Endothelial cell of umbilical vein (primary cell): ENCODE results near the gene GRIA4. TPM values are rescaled to one million over a fixed set of nuclear protein-coding genes. Genes with fewer than 3 reads are reported as not detected.

Experiments used
- BruUV-seq: library from RNA; stranded (reverse); fragments of 400-500 nt; replicated peaks from 2 replicates; lab custom pipeline; 2021; lab: Mats Ljungman, UMichigan
- CTCF ChIA-PET: fragments of 300-600, 350-600 bp; sonication (Branson Sonifier 250); formaldehyde crosslinking; loops from one replicate; lab custom pipeline; 2021; ENCODE audit warnings: antibody characterized with exemption, inconsistent platforms; lab: Charles Lee
- POLR2A ChIA-PET: fragments of 300-600, 350-600 bp; sonication (Branson Sonifier 250); formaldehyde crosslinking; loops from one replicate; lab custom pipeline; 2021; ENCODE audit warnings: antibody characterized with exemption, inconsistent platforms; lab: Charles Lee
- DNase-seq: peaks from one replicate; pipeline ENCODE4 v3.0.0-alpha.2; 2011; ENCODE audit warnings: low read depth, low spot score
- FAIRE-seq: peaks from 2 replicates; lab custom pipeline; 2011; peaks lifted over from hg19 to GRCh38; lab: Jason Lieb, UNC
- H2AFZ ChIP-seq: 2 replicates; pipeline ENCODE4 v1.6.0; 2012; ENCODE audit warnings: low read depth, low read length, control low read depth, inconsistent platforms
- H3K27ac ChIP-seq: 2 replicates; pipeline ENCODE4 v1.5.1; 2011; ENCODE audit warnings: low read depth, mild to moderate bottlenecking, control low read depth, low read length, moderate library complexity; ENCODE audit not compliant: insufficient read depth
- H3K27me3 ChIP-seq, 2 experiments: 2 replicates each; pipeline versions ENCODE4 v1.6.0 to v1.6.1; 2011; ENCODE audit warnings: low read length in 2 of 2, mixed read lengths in 1 of 2; ENCODE audit not compliant: control insufficient read depth in 2 of 2, insufficient read depth in 2 of 2
- H3K36me3 ChIP-seq, 2 experiments: 2 replicates in 1 of 2; 3 replicates in 1 of 2; pipeline ENCODE4 v1.5.1; 2011; ENCODE audit warnings: low read length in 2 of 2, mild to moderate bottlenecking in 1 of 2, moderate library complexity in 1 of 2; ENCODE audit not compliant: control insufficient read depth in 2 of 2, insufficient read depth in 2 of 2; ENCODE audit errors: extremely low read depth in 1 of 2
- H3K4me1 ChIP-seq: 3 replicates; pipeline ENCODE4 v1.5.1; 2011; ENCODE audit warnings: mild to moderate bottlenecking, low read length; ENCODE audit not compliant: control insufficient read depth, insufficient read depth; ENCODE audit errors: extremely low read depth
- H3K4me2 ChIP-seq: 2 replicates; pipeline ENCODE4 v1.6.1; 2011; ENCODE audit warnings: low read length, control low read depth, mixed read lengths; ENCODE audit not compliant: insufficient read depth
- H3K4me3 ChIP-seq, 3 experiments: fragments of 200-600 bp in 1 of 3; sonication (generic), shearing (Covaris generic) in 1 of 3; replicated peaks in 1 of 3; 2 replicates each; pipeline ENCODE4 v1.5.1; 2011 to 2016; ENCODE audit warnings: control low read depth in 3 of 3, low read length in 3 of 3, mild to moderate bottlenecking in 2 of 3, inconsistent platforms in 1 of 3, low read depth in 1 of 3, moderate library complexity in 1 of 3; ENCODE audit not compliant: insufficient read depth in 1 of 3
- H3K79me2 ChIP-seq: 2 replicates; pipeline ENCODE4 v1.6.0; 2012; ENCODE audit warnings: low read length, inconsistent platforms; ENCODE audit not compliant: control insufficient read depth, insufficient read depth
- H3K9ac ChIP-seq: replicated peaks from 2 replicates; pipeline ENCODE3; 2011; ENCODE audit warnings: low read length, control low read depth; ENCODE audit not compliant: insufficient read depth; ENCODE audit errors: extremely low read depth
- H3K9me1 ChIP-seq: replicated peaks from 3 replicates; pipeline ENCODE4 v1.6.0; 2011; ENCODE audit warnings: mild to moderate bottlenecking, low read length; ENCODE audit not compliant: control insufficient read depth, insufficient read depth; ENCODE audit errors: extremely low read depth
- H3K9me3 ChIP-seq: replicated peaks from 2 replicates; pipeline ENCODE4 v1.5.1; 2012; ENCODE audit warnings: low read length, inconsistent platforms; ENCODE audit not compliant: control insufficient read depth, insufficient read depth
- H4K20me1 ChIP-seq: replicated peaks from 2 replicates; pipeline ENCODE3; 2011; ENCODE audit warnings: mild to moderate bottlenecking, low read length; ENCODE audit not compliant: control insufficient read depth, insufficient read depth; ENCODE audit errors: extremely low read depth
- CTCF ChIP-seq, 2 donors: IDR thresholded peaks; 1 replicate in 1 of 2; 2 replicates in 1 of 2; pipeline ENCODE4 v1.5.1; 2011; ENCODE audit warnings: low read length in 2 of 2, mild to moderate bottlenecking in 2 of 2, moderate library complexity in 2 of 2, control low read depth in 1 of 2, inconsistent platforms in 1 of 2, low read depth in 1 of 2; ENCODE audit not compliant: insufficient read depth in 1 of 2; ENCODE audit errors: extremely low read depth in 1 of 2
- EZH2 ChIP-seq: IDR thresholded peaks from 2 replicates; pipeline ENCODE4 v1.6.1; 2012; ENCODE audit warnings: borderline replicate concordance, low read depth, mild to moderate bottlenecking, moderate library complexity, low read length, inconsistent platforms; ENCODE audit not compliant: severe bottlenecking
- FOS ChIP-seq: IDR thresholded peaks from 2 replicates; pipeline ENCODE4 v1.6.1; 2011; ENCODE audit warnings: mild to moderate bottlenecking, low read length, moderate library complexity, borderline replicate concordance; ENCODE audit not compliant: insufficient read depth
- GATA2 ChIP-seq: IDR thresholded peaks from 2 replicates; pipeline ENCODE4 v1.7.0; 2011; ENCODE audit warnings: low read depth, mild to moderate bottlenecking, moderate library complexity, mixed read lengths, low read length; ENCODE audit not compliant: insufficient read length, insufficient read depth
- JUN ChIP-seq: IDR thresholded peaks from 2 replicates; pipeline ENCODE4 v1.6.1; 2011; ENCODE audit warnings: borderline replicate concordance, low read depth; ENCODE audit not compliant: insufficient read length, insufficient read depth
- MAX ChIP-seq: IDR thresholded peaks from 2 replicates; pipeline ENCODE4 v1.6.1; 2011; ENCODE audit not compliant: insufficient read depth, insufficient read length
- MYC ChIP-seq: IDR thresholded peaks from one replicate; pipeline ENCODE4 v1.6.1; 2011; ENCODE audit warnings: mild to moderate bottlenecking, low read depth, low read length
- POLR2A ChIP-seq: IDR thresholded peaks from 2 replicates; pipeline ENCODE4 v1.6.1; 2012; ENCODE audit warnings: low read depth, mild to moderate bottlenecking, control low read depth, low read length
- POLR2AphosphoS5 ChIP-seq: IDR thresholded peaks from 2 replicates; pipeline ENCODE4 v1.6.1; 2012; ENCODE audit warnings: low read depth, mild to moderate bottlenecking, control low read depth, low read length, moderate library complexity; ENCODE audit not compliant: insufficient read depth
- dilution Hi-C: fragments of 300-500 bp; cut with MboI; formaldehyde crosslinking; loops from one replicate; pipeline ENCODE4 v1.15.0; 2019; ENCODE audit warnings: low sequenced_read_pairs; ENCODE audit not compliant: extremely low pct_ligation_motif_present
- intact Hi-C: fragments of 100-400 bp; cut with micrococcal nuclease; formaldehyde crosslinking; loops from one replicate; pipeline ENCODE4 v1.10.0; 2022
- polyA plus RNA-seq, 4 experiments: library from polyadenylated mRNA; depleted of rRNA in 3 of 4; stranded (reverse) in 3 of 4; unstranded in 1 of 4; fragments of >200 nt; gene quantifications; 2 replicates each; pipeline versions ENCODE4 v1.2.1 to v1.2.3, GENCODE V29; 2011 to 2012; ENCODE audit warnings: missing spikeins in 1 of 4
- total RNA-seq: library from RNA; stranded (reverse); gene quantifications from 2 replicates; pipeline ENCODE4 v1.2.3, GENCODE V29; 2021

Gene GRIA4
- total and polyA plus RNA-seq, 2 donors (not counting 3 experiments of a cell fraction or from before 2014, with no cell fraction given), result not detected

DNA sequence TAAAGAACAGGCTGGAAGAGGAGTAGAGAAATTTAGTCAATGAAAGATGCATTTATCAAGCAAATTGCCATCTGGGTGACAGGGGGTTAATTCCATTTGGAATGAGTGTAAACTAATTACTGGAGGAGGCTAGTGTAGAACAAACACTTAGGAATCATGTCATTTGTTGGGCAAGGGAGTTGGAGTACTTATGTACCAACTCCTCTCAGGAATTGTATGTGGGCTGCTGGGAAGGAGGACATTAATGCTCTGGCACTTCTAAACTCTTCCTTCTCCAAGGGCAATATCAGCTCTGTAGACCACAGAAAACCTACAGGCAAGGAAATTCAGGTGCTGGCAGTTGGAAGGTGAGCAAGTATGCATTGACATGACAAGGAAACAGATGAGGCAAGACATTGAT is 271.2 kb downstream of the GRIA4 start:
- Histone ChIP-seq H4K20me1 (no peaks in the 10 kb centered on the region), H3K4me2 (no peak overlapping the region), H2AFZ (no peak overlapping the region), H3K36me3 (no peaks in the 10 kb centered on the region), H3K27me3 (no peaks in the 10 kb centered on the region), H3K27ac (no peak overlapping the region), H3K9me3 (no peaks in the 10 kb centered on the region), H3K9ac (no peak overlapping the region), H3K79me2 (no peaks in the 10 kb centered on the region), H3K9me1 (no peaks in the 10 kb centered on the region), H3K4me3 (no peak overlapping the region), H3K4me1 (no peaks in the 10 kb centered on the region)
- intact Hi-C loops (no loop called here), dilution Hi-C loops (no loop called here)
- no peak for DNase-seq
- TF ChIP-seq MYC (no peak), MAX (no peak), EZH2 (no peak), POLR2A (no peak), POLR2AphosphoS5 (no peak), JUN (no peak), CTCF (IDR thresholded peaks at IDR 0.05; ENCODE audit: extremely low read depth in 1 of 2, insufficient read depth in 1 of 2, low read depth in 1 of 2, low read length in 2 of 2) (no peak), GATA2 (no peak), FOS (no peak)
- ChIA-PET CTCF (no interaction called here), POLR2A (no interaction called here)
- no peak for FAIRE-seq
- no TSS peak for BruUV-seq
